ENCODE results near the gene GPR135.

The GPR135 gene

GRCh38 chr14:59478540-59478939 lies 13.4 kb upstream of the GPR135 start:
- Histone ChIP-seq H3K4me3 (ENCODE audit: control insufficient read depth in 1 of 7, extremely low read depth in 1 of 7, insufficient read depth in 4 of 7, low read depth in 2 of 7, low read length in 6 of 7) (no peak overlapping the region), H3K27me3 (replicated peaks in 2 of 5; ENCODE audit: control insufficient read depth in 4 of 5, insufficient read depth in 5 of 5, low read length in 4 of 5) (no peaks in the 10 kb centered on the region), H3K36me3 (ENCODE audit: control insufficient read depth in 4 of 4, insufficient read depth in 4 of 4, low read length in 3 of 4) (peaks cover 15 to 44% (median 33%) of the 10 kb centered on the region in 4 experiments), H3K9me3 (ENCODE audit: control extremely low read depth in 1 of 5, control insufficient read depth in 4 of 5, insufficient read depth in 2 of 5, low read depth in 1 of 5, low read length in 4 of 5) (no peaks in the 10 kb centered on the region), H3K27ac (ENCODE audit: insufficient read depth in 1 of 2, low read depth in 1 of 2, low read length in 2 of 2, poor library complexity in 1 of 2, severe bottlenecking in 2 of 2) (no peak overlapping the region), H3K4me1 (ENCODE audit: control extremely low read depth in 1 of 4, control insufficient read depth in 4 of 4, insufficient read depth in 4 of 4, low read length in 3 of 4) (peaks cover 9 to 37% (median 27%) of the 10 kb centered on the region in 4 experiments)
- WGBS (ENCODE audit: insufficient coverage) = 100% methylated on average over 2 of the region's 3 CpGs
- DNase-seq = no peak
- POLR2A ChIA-PET = no interaction called here
- CTCF ChIA-PET = interaction anchor here (1.0 to 3.9 kb wide), 3 partner anchors 10 to 99 kb away, joined by 3 to 15 read pairs (median 15); partner anchors contain the start of gene CCDC175

- Histone ChIP-seq H3K36me3 (ENCODE audit: control insufficient read depth in 4 of 4, insufficient read depth in 4 of 4, low read length in 3 of 4) (peaks cover 18 to 62% (median 47%) of the 10 kb centered on the region in 4 experiments), H3K9me3 (ENCODE audit: control extremely low read depth in 1 of 5, control insufficient read depth in 4 of 5, insufficient read depth in 2 of 5, low read depth in 1 of 5, low read length in 4 of 5) (no peaks in the 10 kb centered on the region), H3K27me3 (replicated peaks in 2 of 5; ENCODE audit: control insufficient read depth in 4 of 5, insufficient read depth in 5 of 5, low read length in 4 of 5) (no peaks in the 10 kb centered on the region), H3K27ac (ENCODE audit: insufficient read depth in 1 of 2, low read depth in 1 of 2, low read length in 2 of 2, poor library complexity in 1 of 2, severe bottlenecking in 2 of 2) (no peak overlapping the region), H3K4me3 (ENCODE audit: control insufficient read depth in 1 of 7, extremely low read depth in 1 of 7, insufficient read depth in 4 of 7, low read depth in 2 of 7, low read length in 6 of 7) (no peak overlapping the region), H3K4me1 (ENCODE audit: control extremely low read depth in 1 of 4, control insufficient read depth in 4 of 4, insufficient read depth in 4 of 4, low read length in 3 of 4) (peaks cover 0 to 9% (median 5%) of the 10 kb centered on the region in 4 experiments)
- ChIA-PET CTCF (interaction anchor here (1.1 to 3.9 kb wide), 4 partner anchors 8 to 102 kb away, joined by 3 to 15 read pairs (median 6); partner anchors contain the start of genes CCDC175, JKAMP and L3HYPDH), POLR2A (no interaction called here)
- WGBS (ENCODE audit: insufficient coverage) = no CpG with 5 or more reads among the region's 1 CpG
- no peak for DNase-seq
Measured at GRCh38 chr14:59475709-59476108, 10.5 kb upstream of the GPR135 start.

DNA sequence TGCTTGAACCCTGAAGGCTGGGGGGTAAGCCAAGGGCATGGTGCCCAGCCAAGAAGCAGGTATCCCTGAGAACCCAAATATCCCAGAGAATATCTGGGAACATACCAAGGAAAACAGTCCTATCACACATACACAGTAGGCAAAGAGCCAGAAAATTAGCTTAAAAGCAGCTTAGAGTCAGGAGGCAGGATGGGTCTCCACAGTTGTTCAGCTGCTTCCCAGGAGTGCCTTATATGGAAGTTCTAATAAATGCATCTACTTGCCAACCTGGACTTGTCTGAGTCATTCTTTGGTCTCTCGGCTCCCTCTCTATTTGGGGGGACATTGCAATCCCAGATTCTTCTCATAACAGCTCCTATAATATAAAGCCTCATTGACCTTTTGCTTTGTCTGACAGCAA lies 9.0 kb upstream of the GPR135 start:
- Histone ChIP-seq H3K4me1 (ENCODE audit: control extremely low read depth in 1 of 4, control insufficient read depth in 4 of 4, insufficient read depth in 4 of 4, low read length in 3 of 4) (no peaks in the 10 kb centered on the region), H3K27ac (ENCODE audit: insufficient read depth in 1 of 2, low read depth in 1 of 2, low read length in 2 of 2, poor library complexity in 1 of 2, severe bottlenecking in 2 of 2) (no peak overlapping the region), H3K4me3 (ENCODE audit: control insufficient read depth in 1 of 7, extremely low read depth in 1 of 7, insufficient read depth in 4 of 7, low read depth in 2 of 7, low read length in 6 of 7) (no peak overlapping the region), H3K36me3 (ENCODE audit: control insufficient read depth in 4 of 4, insufficient read depth in 4 of 4, low read length in 3 of 4) (peaks cover 18 to 70% (median 50%) of the 10 kb centered on the region in 4 experiments), H3K27me3 (replicated peaks in 2 of 5; ENCODE audit: control insufficient read depth in 4 of 5, insufficient read depth in 5 of 5, low read length in 4 of 5) (no peaks in the 10 kb centered on the region), H3K9me3 (ENCODE audit: control extremely low read depth in 1 of 5, control insufficient read depth in 4 of 5, insufficient read depth in 2 of 5, low read depth in 1 of 5, low read length in 4 of 5) (no peaks in the 10 kb centered on the region)
- ChIA-PET CTCF (interaction anchor here (1.2 to 1.6 kb wide), 2 partner anchors 103 to 349 kb away, joined by 3 to 4 read pairs; no protein-coding TSS in a partner anchor), POLR2A (no interaction called here)
- DNase-seq = no peak
- no CpG with 5 or more reads among the region's 1 CpG for WGBS (ENCODE audit: insufficient coverage)

GRCh38 chr14:59464486-59465315 lies 479 bp downstream of the GPR135 start:
- Histone ChIP-seq H3K4me1 (ENCODE audit: control extremely low read depth in 1 of 4, control insufficient read depth in 4 of 4, insufficient read depth in 4 of 4, low read length in 3 of 4) (peaks cover 0 to 19% (median 12%) of the 10 kb centered on the region in 4 experiments), H3K27me3 (replicated peaks in 2 of 5; ENCODE audit: control insufficient read depth in 4 of 5, insufficient read depth in 5 of 5, low read length in 4 of 5) (peaks cover 0 to 3% (median 0%) of the 10 kb centered on the region in 5 experiments), H3K27ac (ENCODE audit: insufficient read depth in 1 of 2, low read depth in 1 of 2, low read length in 2 of 2, poor library complexity in 1 of 2, severe bottlenecking in 2 of 2) (peak overlapping the region in 1 of 2 experiments; percentile 43), H3K9me3 (ENCODE audit: control extremely low read depth in 1 of 5, control insufficient read depth in 4 of 5, insufficient read depth in 2 of 5, low read depth in 1 of 5, low read length in 4 of 5) (no peaks in the 10 kb centered on the region), H3K36me3 (ENCODE audit: control insufficient read depth in 4 of 4, insufficient read depth in 4 of 4, low read length in 3 of 4) (peaks cover 0 to 10% (median 6%) of the 10 kb centered on the region in 4 experiments), H3K4me3 (ENCODE audit: control insufficient read depth in 1 of 7, extremely low read depth in 1 of 7, insufficient read depth in 4 of 7, low read depth in 2 of 7, low read length in 6 of 7) (peak overlapping the region; percentile 56 to 88 (median 67))
- under 1% methylated on average over 99 of the region's 105 CpGs for WGBS (ENCODE audit: insufficient coverage)
- CTCF ChIA-PET = interaction anchor here (1.1 to 2.7 kb wide), 3 partner anchors 19 to 112 kb away, joined by 3 to 10 read pairs (median 4); partner anchors contain the start of genes CCDC175, JKAMP and L3HYPDH
- POLR2A ChIA-PET = no interaction called here
- DNase-seq = peak; percentile 55 to 93 (median 88)

DNA sequence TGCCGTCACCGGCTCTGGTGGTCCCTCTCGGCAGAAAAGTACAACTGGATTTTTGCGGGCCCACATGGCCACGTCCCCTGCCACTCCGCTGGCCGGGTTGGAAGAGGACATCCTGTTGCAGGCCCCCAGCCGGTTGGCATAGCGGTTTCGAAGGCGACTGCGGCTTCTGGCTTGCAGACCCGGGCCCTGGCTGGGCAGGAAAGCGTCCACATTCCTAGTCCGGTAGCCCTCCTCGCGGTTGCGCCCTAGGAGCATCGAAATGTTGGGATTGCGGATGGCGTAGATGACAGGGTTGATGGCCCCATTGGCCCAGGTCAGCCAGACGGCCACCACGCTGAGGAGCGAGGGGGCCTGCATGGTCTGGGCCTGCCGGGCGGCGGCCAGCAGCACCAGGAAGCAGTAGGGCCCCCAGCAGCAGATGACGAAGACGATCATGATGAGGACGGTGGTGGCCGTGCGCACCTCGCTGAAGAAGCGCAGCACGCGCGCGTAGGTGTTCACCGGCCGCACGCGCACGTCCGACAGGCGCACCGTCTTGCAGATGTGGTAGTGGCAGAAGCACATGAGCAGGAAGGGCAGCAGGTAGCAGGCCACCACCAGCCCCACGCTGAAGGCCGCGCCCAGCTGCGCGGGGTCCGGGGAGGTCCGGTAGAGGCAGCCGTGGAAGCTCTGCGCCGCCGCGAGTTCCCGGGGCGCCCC lies 1.2 kb downstream of the GPR135 start:
- WGBS (ENCODE audit: insufficient coverage) = 40% methylated on average over 54 of the region's 60 CpGs
- no peak for DNase-seq
- Histone ChIP-seq H3K9me3 (ENCODE audit: control extremely low read depth in 1 of 5, control insufficient read depth in 4 of 5, insufficient read depth in 2 of 5, low read depth in 1 of 5, low read length in 4 of 5) (no peaks in the 10 kb centered on the region), H3K4me3 (ENCODE audit: control insufficient read depth in 1 of 7, extremely low read depth in 1 of 7, insufficient read depth in 4 of 7, low read depth in 2 of 7, low read length in 6 of 7) (peak overlapping the region; percentile 56 to 88 (median 67)), H3K27me3 (replicated peaks in 2 of 5; ENCODE audit: control insufficient read depth in 4 of 5, insufficient read depth in 5 of 5, low read length in 4 of 5) (peaks cover 0 to 3% (median 0%) of the 10 kb centered on the region in 5 experiments), H3K36me3 (ENCODE audit: control insufficient read depth in 4 of 4, insufficient read depth in 4 of 4, low read length in 3 of 4) (peaks cover 0 to 11% (median 7%) of the 10 kb centered on the region in 4 experiments), H3K4me1 (ENCODE audit: control extremely low read depth in 1 of 4, control insufficient read depth in 4 of 4, insufficient read depth in 4 of 4, low read length in 3 of 4) (peaks cover 0 to 19% (median 12%) of the 10 kb centered on the region in 4 experiments), H3K27ac (ENCODE audit: insufficient read depth in 1 of 2, low read depth in 1 of 2, low read length in 2 of 2, poor library complexity in 1 of 2, severe bottlenecking in 2 of 2) (no peak overlapping the region)
- POLR2A ChIA-PET = no interaction called here
- CTCF ChIA-PET = interaction anchor here (1.1 to 2.7 kb wide), 3 partner anchors 20 to 113 kb away, joined by 3 to 10 read pairs (median 4); partner anchors contain the start of genes CCDC175, JKAMP and L3HYPDH

GRCh38 chr14:59461891-59462290 lies 3.3 kb downstream of the GPR135 start:
- Histone ChIP-seq H3K27me3 (replicated peaks in 2 of 5; ENCODE audit: control insufficient read depth in 4 of 5, insufficient read depth in 5 of 5, low read length in 4 of 5) (peaks cover 0 to 3% (median 0%) of the 10 kb centered on the region in 5 experiments), H3K4me1 (ENCODE audit: control extremely low read depth in 1 of 4, control insufficient read depth in 4 of 4, insufficient read depth in 4 of 4, low read length in 3 of 4) (peaks cover 0 to 19% (median 12%) of the 10 kb centered on the region in 4 experiments), H3K9me3 (ENCODE audit: control extremely low read depth in 1 of 5, control insufficient read depth in 4 of 5, insufficient read depth in 2 of 5, low read depth in 1 of 5, low read length in 4 of 5) (peaks cover 0 to 7% (median 0%) of the 10 kb centered on the region in 5 experiments), H3K4me3 (ENCODE audit: control insufficient read depth in 1 of 7, extremely low read depth in 1 of 7, insufficient read depth in 4 of 7, low read depth in 2 of 7, low read length in 6 of 7) (no peak overlapping the region), H3K36me3 (ENCODE audit: control insufficient read depth in 4 of 4, insufficient read depth in 4 of 4, low read length in 3 of 4) (peaks cover 2 to 15% (median 12%) of the 10 kb centered on the region in 4 experiments), H3K27ac (ENCODE audit: insufficient read depth in 1 of 2, low read depth in 1 of 2, low read length in 2 of 2, poor library complexity in 1 of 2, severe bottlenecking in 2 of 2) (no peak overlapping the region)
- ChIA-PET CTCF (interaction anchor here (0.6 to 1.4 kb wide), 3 partner anchors 21 to 228 kb away, joined by 4 read pairs; partner anchors contain the start of gene CCDC175), POLR2A (no interaction called here)
- no peak for DNase-seq
- WGBS (ENCODE audit: insufficient coverage) = no CpG with 5 or more reads among the region's 1 CpG

Data from common myeloid progenitor, CD34-positive (primary cell).